CD4-positive, alpha-beta T cell (primary cell): ENCODE measurements around the gene ITSN1. TPM values are rescaled to one million over a fixed set of nuclear protein-coding genes. Genes with fewer than 3 reads are reported as not detected.

Source experiments
- ATAC-seq: fragments of 200-7000 bp; cut with Tn5 transposase; one replicate; pipeline ENCODE4 v1.10.0; 2022; ENCODE audit warnings: mild to moderate bottlenecking; ENCODE audit not compliant: poor library complexity
- CTCF ChIA-PET: fragments of 350-600 bp; sonication (Branson Sonifier 250); formaldehyde crosslinking; loops from one replicate; lab custom pipeline; 2021; ENCODE audit warnings: antibody characterized with exemption, inconsistent platforms; lab: Charles Lee
- POLR2A ChIA-PET: fragments of 350-600 bp; sonication (Branson Sonifier 250); formaldehyde crosslinking; loops from one replicate; lab custom pipeline; 2021; ENCODE audit warnings: antibody characterized with exemption, inconsistent platforms; lab: Charles Lee
- DNase-seq, 14 experiments: peaks; one replicate each; pipeline ENCODE4 v3.0.0-alpha.2; 2013 to 2020; ENCODE audit warnings: mixed read lengths in 2 of 14
- H3K27ac ChIP-seq, 2 donors: one replicate each; pipeline versions ENCODE4 v1.5.1 to v1.7.0; 2013; ENCODE audit warnings: low read length in 2 of 2, low read depth in 1 of 2, mild to moderate bottlenecking in 1 of 2
- H3K27me3 ChIP-seq, 2 experiments: 1 replicate in 1 of 2; 2 replicates in 1 of 2; pipeline versions ENCODE4 v1.6.1 to v1.7.0; 2013; ENCODE audit warnings: low read length in 2 of 2, control low read depth in 1 of 2, mild to moderate bottlenecking in 1 of 2, moderate library complexity in 1 of 2; ENCODE audit not compliant: insufficient read depth in 2 of 2, control insufficient read depth in 1 of 2
- H3K36me3 ChIP-seq: one replicate; pipeline ENCODE4 v1.6.1; 2013; ENCODE audit warnings: low read length, control low read depth; ENCODE audit not compliant: insufficient read depth
- H3K4me1 ChIP-seq: one replicate; pipeline ENCODE4 v1.6.1; 2013; ENCODE audit warnings: low read length, control low read depth; ENCODE audit not compliant: insufficient read depth
- H3K4me3 ChIP-seq: one replicate; pipeline ENCODE4 v1.5.1; 2013; ENCODE audit warnings: mild to moderate bottlenecking, low read length, moderate library complexity
- H3K9me3 ChIP-seq, 2 experiments: 1 replicate in 1 of 2; 2 replicates in 1 of 2; pipeline versions ENCODE4 v1.6.1 to v1.7.0; 2013; ENCODE audit warnings: low read length in 2 of 2, mild to moderate bottlenecking in 2 of 2, control low read depth in 1 of 2, moderate library complexity in 1 of 2; ENCODE audit not compliant: control insufficient read depth in 1 of 2, insufficient read depth in 1 of 2
- H3K27ac Mint-ChIP-seq: one replicate; pipeline ENCODE4 v1.8.0; 2020; ENCODE audit warnings: mixed read lengths
- H3K27me3 Mint-ChIP-seq: one replicate; pipeline ENCODE4 v1.8.0; 2021; ENCODE audit warnings: mixed read lengths
- H3K36me3 Mint-ChIP-seq: one replicate; pipeline ENCODE4 v1.8.0; 2021; ENCODE audit warnings: low read depth, mixed read lengths
- H3K4me1 Mint-ChIP-seq: one replicate; pipeline ENCODE4 v1.8.0; 2021; ENCODE audit warnings: low read depth, mixed read lengths
- H3K4me3 Mint-ChIP-seq: one replicate; pipeline ENCODE4 v1.8.0; 2020; ENCODE audit warnings: mild to moderate bottlenecking, mixed read lengths
- H3K9me3 Mint-ChIP-seq: one replicate; pipeline ENCODE4 v1.8.0; 2020; ENCODE audit warnings: mixed read lengths
- CTCF ChIP-seq: fragments of 200-600 bp; IDR thresholded peaks from one replicate; pipeline ENCODE4 v1.8.0; 2022; ENCODE audit warnings: antibody characterized with exemption, mild to moderate bottlenecking
- intact Hi-C, 2 experiments: fragments of 100-400 bp; cut with DNase I in 1 of 2; cut with micrococcal nuclease in 1 of 2; formaldehyde crosslinking; loops; one replicate each; pipeline versions ENCODE4 v1.15.1 to v1.9.0; 2023 to 2025; cut with DNase I, micrococcal nuclease
- total RNA-seq, 174 experiments: library from RNA in 2 of 174; stranded (reverse) in 2 of 174; gene quantifications; one replicate each; pipeline ENCODE4 v1.2.3 and lab custom pipeline; 2021 to 2026

Gene ITSN1
- total RNA-seq, 2 experiments from 2014 or later: 2.1 to 3.0 TPM

- H3K27ac Mint-ChIP-seq: peak overlapping the region; percentile 93
- CTCF ChIA-PET: interaction anchor here (0.9 to 6.0 kb wide), 7 partner anchors 10 to 180 kb away, joined by 3 to 114 read pairs (median 12); partner anchors contain the start of genes MRPS6 and SLC5A3
- intact Hi-C loops: loop anchor here (1.0 to 2.0 kb wide), 4 partner anchors 16 to 126 kb away; partner anchors contain the start of genes MRPS6 (in 1 of the 2) and SLC5A3 (in 1 of the 2)
These were observed 306.0 kb downstream of the ITSN1 start for GRCh38 chr21:33948096-33948950.

GRCh38 chr21:33948951-33949444 lies 306.7 kb downstream of the ITSN1 start:
- peaks cover 39% of the 10 kb centered on the region for H3K36me3 Mint-ChIP-seq
- no peaks in the 10 kb centered on the region for H3K9me3 Mint-ChIP-seq
- intact Hi-C loops: loop anchor here (1.0 to 2.0 kb wide), 4 partner anchors 16 to 126 kb away; partner anchors contain the start of genes MRPS6 (in 1 of the 2) and SLC5A3 (in 1 of the 2)
- Histone ChIP-seq H3K36me3 (peaks cover 7% of the 10 kb centered on the region), H3K4me3 (peak overlapping the region; percentile 1), H3K27me3 (no peaks in the 10 kb centered on the region), H3K9me3 (no peaks in the 10 kb centered on the region), H3K4me1 (peaks cover 75% of the 10 kb centered on the region), H3K27ac (peak overlapping the region; percentile 93 to 98)
- no peak for TF ChIP-seq CTCF
- POLR2A ChIA-PET: interaction anchor here (0.7 to 8.6 kb wide), 23 partner anchors 10 to 399 kb away, joined by 3 to 519 read pairs (median 7); partner anchors contain the start of genes MRPS6 and SLC5A3
- ATAC-seq (no peak), DNase-seq (peak in 1 of 14 experiments; percentile 40)
- CTCF ChIA-PET: interaction anchor here (0.7 to 6.0 kb wide), 7 partner anchors 10 to 125 kb away, joined by 3 to 114 read pairs (median 12); partner anchors contain the start of genes MRPS6 and SLC5A3
- peak overlapping the region; percentile 93 for H3K27ac Mint-ChIP-seq
- H3K4me1 Mint-ChIP-seq: peaks cover 75% of the 10 kb centered on the region
- no peaks in the 10 kb centered on the region for H3K27me3 Mint-ChIP-seq
- H3K4me3 Mint-ChIP-seq: peak overlapping the region; percentile 71

More at GRCh38 chr21:33948096-33948950, 306.0 kb downstream of the ITSN1 start:
- TF ChIP-seq CTCF: no peak
- peak overlapping the region; percentile 93 to 98 for H3K27ac ChIP-seq
- POLR2A ChIA-PET: interaction anchor here (0.7 to 8.6 kb wide), 35 partner anchors 11 to 468 kb away, joined by 3 to 519 read pairs (median 6); partner anchors contain the start of genes ATP5PO, MRPS6, SLC5A3 and TMEM50B
- Mint-ChIP-seq H3K4me3 (peak overlapping the region; percentile 65), H3K9me3 (no peaks in the 10 kb centered on the region), H3K36me3 (peaks cover 45% of the 10 kb centered on the region), H3K27me3 (no peaks in the 10 kb centered on the region), H3K4me1 (peaks cover 75% of the 10 kb centered on the region)
- peak; percentile 64 for ATAC-seq
- peaks cover 73% of the 10 kb centered on the region for H3K4me1 ChIP-seq
- no peaks in the 10 kb centered on the region for H3K27me3 ChIP-seq
- H3K36me3 ChIP-seq: peaks cover 13% of the 10 kb centered on the region
- peak overlapping the region; percentile 36 for H3K4me3 ChIP-seq
- DNase-seq: peak; percentile 71 to 96 (median 84)
- no peaks in the 10 kb centered on the region for H3K9me3 ChIP-seq

Other genes with a start within 250 kb of the ITSN1 start
- 10 to 100 TPM; 14.6 to 17.7 TPM for gene IFNGR2, start 239.1 kb upstream of the ITSN1 start, total RNA-seq
- 10 to 100 TPM; 38.4 to 40.3 TPM for gene TMEM50B, start 162.5 kb upstream of the ITSN1 start, total RNA-seq
- not detected for gene DNAJC28, start 150.8 kb upstream of the ITSN1 start, total RNA-seq
- 10 to 100 TPM; 21.8 to 25.5 TPM for gene GART, start 100.4 kb upstream of the ITSN1 start, total RNA-seq
- 100 to 1,000 TPM; 420 to 438 TPM for gene SON, start 99.5 kb upstream of the ITSN1 start, total RNA-seq
- 10 to 100 TPM; 11.9 to 13.5 TPM for gene DONSON, start 53.8 kb upstream of the ITSN1 start, total RNA-seq
- 10 to 100 TPM; 28.6 to 30.5 TPM for gene CRYZL1, start 760 bp upstream of the ITSN1 start, total RNA-seq